Astrocyte of the spinal cord (primary cell): ENCODE results near the gene IQCK.

ENCODE experiments used
- DNase-seq: peaks from one replicate; pipeline ENCODE4 v3.0.0; 2011; ENCODE audit warnings: low read depth, low spot score
- H3K4me3 ChIP-seq: 2 replicates; pipeline ENCODE4 v1.5.1; 2011; ENCODE audit warnings: low read depth, mild to moderate bottlenecking, low read length, moderate library complexity
- in situ Hi-C: cut with HindIII; loops from 2 replicates; pipeline ENCODE4 v1.10.0; 2017; ENCODE audit warnings: low sequenced_read_pairs
- TF ChIP-seq, protein P1 (sequence below): IDR thresholded peaks from 2 replicates; pipeline ENCODE4 v1.5.1; 2012; ENCODE audit warnings: low read depth, mild to moderate bottlenecking, low read length, inconsistent platforms

Gene IQCK

DNA sequence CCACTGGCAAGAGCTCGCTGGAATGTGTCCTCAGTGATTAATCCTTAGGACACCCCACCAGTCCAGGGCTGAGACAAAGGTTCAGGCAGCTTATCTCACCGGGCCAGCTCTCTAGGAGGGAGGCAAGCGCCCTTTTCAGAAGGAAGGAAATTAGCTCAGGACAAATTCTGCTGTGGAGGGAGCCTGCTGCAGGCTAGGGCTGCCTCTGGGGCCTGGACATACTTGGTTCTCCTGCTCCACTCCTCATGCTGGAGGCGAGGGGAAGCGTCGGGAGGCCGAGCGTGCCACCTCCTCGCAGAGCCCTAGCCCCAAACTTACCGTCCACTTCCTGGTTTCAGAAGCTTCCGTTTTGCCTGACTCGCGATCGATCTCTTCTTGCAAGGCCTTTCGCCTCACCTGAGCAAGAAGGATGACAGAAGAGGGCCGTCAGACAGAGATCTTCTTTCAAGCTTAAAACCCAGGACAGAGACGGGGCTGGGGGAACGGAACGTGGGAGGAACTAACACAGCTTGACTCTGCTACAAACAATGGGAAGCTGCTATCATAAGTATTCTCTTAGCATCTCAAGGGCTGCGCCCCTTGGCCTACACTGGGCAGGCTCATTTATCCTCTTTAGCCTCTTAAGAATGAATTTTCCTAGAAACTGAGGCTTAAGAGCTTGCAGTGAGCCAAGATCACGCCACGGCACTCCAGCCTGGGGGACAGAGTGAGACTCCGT lies 7.7 kb upstream of the IQCK start:
- TF ChIP-seq, protein P1, sequence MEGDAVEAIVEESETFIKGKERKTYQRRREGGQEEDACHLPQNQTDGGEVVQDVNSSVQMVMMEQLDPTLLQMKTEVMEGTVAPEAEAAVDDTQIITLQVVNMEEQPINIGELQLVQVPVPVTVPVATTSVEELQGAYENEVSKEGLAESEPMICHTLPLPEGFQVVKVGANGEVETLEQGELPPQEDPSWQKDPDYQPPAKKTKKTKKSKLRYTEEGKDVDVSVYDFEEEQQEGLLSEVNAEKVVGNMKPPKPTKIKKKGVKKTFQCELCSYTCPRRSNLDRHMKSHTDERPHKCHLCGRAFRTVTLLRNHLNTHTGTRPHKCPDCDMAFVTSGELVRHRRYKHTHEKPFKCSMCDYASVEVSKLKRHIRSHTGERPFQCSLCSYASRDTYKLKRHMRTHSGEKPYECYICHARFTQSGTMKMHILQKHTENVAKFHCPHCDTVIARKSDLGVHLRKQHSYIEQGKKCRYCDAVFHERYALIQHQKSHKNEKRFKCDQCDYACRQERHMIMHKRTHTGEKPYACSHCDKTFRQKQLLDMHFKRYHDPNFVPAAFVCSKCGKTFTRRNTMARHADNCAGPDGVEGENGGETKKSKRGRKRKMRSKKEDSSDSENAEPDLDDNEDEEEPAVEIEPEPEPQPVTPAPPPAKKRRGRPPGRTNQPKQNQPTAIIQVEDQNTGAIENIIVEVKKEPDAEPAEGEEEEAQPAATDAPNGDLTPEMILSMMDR, result no peak
- DNase-seq, result no peak
- no peak overlapping the region for H3K4me3 ChIP-seq

DNA sequence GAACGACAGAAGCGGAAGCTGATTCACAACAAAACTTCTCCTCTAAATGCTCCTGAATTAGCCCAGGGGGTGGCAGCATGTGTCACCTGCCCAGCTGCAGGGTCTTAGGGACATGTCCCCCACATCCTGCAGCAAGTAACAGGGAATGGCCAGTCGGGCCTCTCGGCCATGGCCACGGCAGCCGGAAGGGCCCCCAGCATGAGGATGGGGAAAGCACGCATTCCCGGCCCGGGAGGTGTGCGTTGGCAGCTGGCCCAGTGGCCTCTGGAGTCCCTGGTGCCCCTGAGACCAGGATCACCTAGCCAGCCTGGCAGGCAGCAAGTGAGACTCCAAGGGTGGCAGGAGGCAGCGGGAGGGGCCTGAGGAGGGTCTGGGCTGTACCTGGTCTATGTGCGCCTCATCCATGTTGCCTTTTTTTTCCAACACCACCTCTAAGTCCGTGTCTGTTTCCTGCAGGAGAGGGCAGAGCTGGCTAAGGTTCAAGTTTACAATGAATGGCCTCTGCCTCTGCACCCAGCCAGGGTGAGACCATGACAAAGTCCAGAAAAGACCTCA lies 7.0 kb upstream of the IQCK start:
- DNase-seq, result no peak
- in situ Hi-C loops, result no loop called here
- no peak overlapping the region for H3K4me3 ChIP-seq
- TF ChIP-seq, protein P1, result no peak

More for the DNA sequence above, 7.7 kb upstream of the IQCK start:
- in situ Hi-C loops, result no loop called here

DNA sequence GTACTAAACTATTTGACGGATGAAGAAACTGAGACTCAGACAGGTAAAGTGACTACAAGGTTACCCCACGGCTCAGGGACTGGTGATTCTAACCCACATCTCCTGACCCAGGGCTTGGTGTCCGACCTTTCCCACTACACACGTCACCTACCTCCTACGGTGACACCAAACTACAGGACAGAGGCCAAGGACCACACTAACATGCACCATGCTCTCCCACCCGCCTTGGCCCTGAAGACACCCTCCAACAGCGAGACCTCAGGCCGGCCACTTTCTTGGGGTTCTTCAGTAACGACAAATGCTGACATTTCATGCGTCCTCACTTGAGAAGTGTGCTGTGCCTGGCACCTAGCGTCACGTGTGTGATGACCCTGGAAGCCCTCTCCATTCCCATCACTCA lies 6.4 kb upstream of the IQCK start:
- DNase-seq, result no peak
- in situ Hi-C loops, result no loop called here
- no peak overlapping the region for H3K4me3 ChIP-seq
- TF ChIP-seq, protein P1, result no peak

DNA sequence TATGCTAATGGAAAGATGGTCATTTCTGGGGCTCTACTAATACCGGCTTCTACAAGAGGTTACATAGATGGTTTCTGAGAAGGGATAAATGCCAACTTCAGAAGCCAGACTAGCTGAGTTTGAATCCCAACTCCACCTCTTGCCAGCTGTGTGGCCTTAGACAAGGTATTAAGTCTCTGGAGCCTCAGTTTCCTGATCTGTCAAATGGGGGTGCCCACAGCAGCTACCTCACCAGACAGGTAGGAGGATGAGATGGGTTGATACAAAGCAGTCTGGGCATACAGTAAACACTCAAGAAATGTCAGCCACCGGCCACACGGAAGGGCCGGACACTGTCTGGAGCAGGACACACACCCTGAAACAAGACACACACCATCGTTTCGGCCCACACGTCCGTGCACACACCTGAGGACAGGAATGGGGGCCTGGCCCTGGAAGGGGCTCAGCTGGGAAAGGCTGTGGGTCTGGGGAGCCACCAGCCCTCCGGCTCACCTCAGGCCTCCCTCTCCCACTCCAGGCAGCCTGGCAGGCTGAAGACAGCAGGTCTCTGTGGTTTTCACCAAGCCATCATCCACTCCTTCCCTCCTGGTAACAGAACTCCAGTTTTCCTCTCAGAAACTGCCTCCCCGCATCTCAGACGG lies 5.5 kb upstream of the IQCK start:
- DNase-seq, result no peak
- TF ChIP-seq, protein P1, result no peak
- H3K4me3 ChIP-seq, result no peak overlapping the region
- in situ Hi-C loops, result no loop called here

DNA sequence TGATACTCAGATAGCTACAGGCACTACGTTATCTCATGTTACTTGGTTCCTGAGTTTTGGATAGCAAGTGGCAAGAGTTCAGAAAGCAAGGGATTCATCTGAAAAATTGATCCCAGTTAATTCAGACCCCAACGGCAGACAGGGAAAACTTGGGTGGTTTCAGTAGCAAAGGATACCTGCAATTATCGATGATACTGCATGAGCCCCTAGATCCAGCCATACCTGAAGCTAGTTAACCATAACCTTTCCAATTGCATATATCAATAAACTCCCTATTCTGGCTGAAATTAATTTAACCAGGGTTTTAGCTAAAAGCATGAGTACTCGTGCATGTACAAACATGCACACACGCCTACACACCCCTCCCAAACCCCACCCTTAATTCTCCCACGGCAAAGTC lies 4.4 kb upstream of the IQCK start:
- in situ Hi-C loops, result no loop called here
- no peak overlapping the region for H3K4me3 ChIP-seq
- DNase-seq, result no peak
- TF ChIP-seq, protein P1, result no peak

DNA sequence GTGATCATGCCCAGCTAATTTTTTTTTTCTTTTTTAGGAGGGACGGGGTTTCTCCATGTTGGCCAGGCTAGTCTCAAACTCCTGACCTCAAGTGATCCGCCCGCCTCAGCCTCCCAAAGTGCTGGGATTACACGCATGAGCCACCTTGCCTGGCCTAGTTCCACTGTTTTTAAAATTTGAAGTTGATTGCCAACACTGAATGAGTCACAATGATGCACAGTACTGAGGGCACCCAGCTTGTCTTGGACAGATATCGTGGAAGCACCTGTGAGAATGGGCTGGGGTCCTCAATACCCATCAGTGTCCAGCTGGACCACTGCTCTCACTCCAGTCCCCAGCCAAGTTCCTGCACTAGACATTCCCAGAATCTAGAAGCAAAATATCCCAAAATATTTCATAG lies 2.5 kb upstream of the IQCK start:
- DNase-seq, result no peak
- in situ Hi-C loops, result no loop called here
- TF ChIP-seq, protein P1, result no peak
- no peak overlapping the region for H3K4me3 ChIP-seq
